AG04449 (cell line): ENCODE data around the gene FRMD3.

ENCODE experiments used
- CTCF ChIA-PET: fragments of 350-600 bp; formaldehyde crosslinking; extraction: SDS; loops from one replicate; lab custom pipeline; 2021; ENCODE audit warnings: antibody characterized with exemption; lab: Yijun Ruan, JAX
- POLR2A ChIA-PET: fragments of 400-600, 350-600 bp; formaldehyde crosslinking; extraction: SDS; loops from one replicate; lab custom pipeline; 2020; ENCODE audit warnings: antibody characterized with exemption, inconsistent platforms; lab: Yijun Ruan, JAX
- DNase-seq: peaks from one replicate; pipeline ENCODE4 v3.0.0-alpha.2; 2010; ENCODE audit warnings: low read depth, low spot score
- H3K4me3 ChIP-seq: 2 replicates; pipeline ENCODE4 v1.5.1; 2011; ENCODE audit warnings: low read depth, mild to moderate bottlenecking, control low read depth, low read length
- TF ChIP-seq, protein P1 (sequence below): IDR thresholded peaks from one replicate; pipeline ENCODE4 v1.5.1; 2011; ENCODE audit warnings: mild to moderate bottlenecking, moderate library complexity, low read length, control low read depth, inconsistent platforms; ENCODE audit not compliant: insufficient read depth; ENCODE audit errors: missing control alignments

FRMD3 gene

DNA sequence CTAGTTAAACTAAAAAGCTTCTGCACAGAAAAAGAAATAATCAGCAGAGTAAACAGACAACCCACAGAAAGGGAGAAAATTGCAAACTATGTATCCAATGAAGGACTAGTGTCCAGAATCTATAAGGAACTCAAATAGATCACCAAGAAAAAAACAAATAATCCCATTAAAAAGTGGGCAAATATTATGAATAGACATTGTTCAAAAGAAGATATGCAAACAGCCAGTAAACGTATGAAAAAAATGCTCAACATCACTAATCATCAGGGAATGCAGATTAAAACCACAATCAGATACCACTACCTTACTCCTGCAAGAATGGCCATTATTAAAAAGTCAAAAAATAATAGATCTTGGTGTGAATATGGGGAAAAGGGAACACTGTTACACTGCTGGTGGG, 119.9 kb downstream of the FRMD3 start:
- CTCF ChIA-PET, result no interaction called here
- no peak for DNase-seq
- POLR2A ChIA-PET, result no interaction called here
- H3K4me3 ChIP-seq, result no peak overlapping the region
- TF ChIP-seq, protein P1, sequence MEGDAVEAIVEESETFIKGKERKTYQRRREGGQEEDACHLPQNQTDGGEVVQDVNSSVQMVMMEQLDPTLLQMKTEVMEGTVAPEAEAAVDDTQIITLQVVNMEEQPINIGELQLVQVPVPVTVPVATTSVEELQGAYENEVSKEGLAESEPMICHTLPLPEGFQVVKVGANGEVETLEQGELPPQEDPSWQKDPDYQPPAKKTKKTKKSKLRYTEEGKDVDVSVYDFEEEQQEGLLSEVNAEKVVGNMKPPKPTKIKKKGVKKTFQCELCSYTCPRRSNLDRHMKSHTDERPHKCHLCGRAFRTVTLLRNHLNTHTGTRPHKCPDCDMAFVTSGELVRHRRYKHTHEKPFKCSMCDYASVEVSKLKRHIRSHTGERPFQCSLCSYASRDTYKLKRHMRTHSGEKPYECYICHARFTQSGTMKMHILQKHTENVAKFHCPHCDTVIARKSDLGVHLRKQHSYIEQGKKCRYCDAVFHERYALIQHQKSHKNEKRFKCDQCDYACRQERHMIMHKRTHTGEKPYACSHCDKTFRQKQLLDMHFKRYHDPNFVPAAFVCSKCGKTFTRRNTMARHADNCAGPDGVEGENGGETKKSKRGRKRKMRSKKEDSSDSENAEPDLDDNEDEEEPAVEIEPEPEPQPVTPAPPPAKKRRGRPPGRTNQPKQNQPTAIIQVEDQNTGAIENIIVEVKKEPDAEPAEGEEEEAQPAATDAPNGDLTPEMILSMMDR, result no peak

DNA sequence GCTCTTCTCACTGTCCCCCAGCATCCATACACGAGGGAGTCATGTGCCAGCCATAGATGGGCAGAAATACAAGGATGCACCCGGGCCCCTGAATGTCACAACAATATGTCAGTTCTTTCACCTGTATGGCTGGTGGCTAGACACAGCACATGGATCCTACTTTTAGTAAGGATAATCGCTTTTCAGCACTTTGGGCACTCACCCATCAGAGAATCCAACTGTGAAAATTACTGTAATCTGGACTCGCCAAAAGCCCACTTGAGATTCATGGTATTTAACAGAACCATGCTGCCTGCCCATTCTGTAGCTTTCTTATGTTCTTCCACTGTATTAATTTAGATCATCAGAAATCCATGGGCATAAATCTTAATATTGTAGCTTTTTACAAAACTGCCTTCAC, 124.8 kb downstream of the FRMD3 start:
- H3K4me3 ChIP-seq, result no peak overlapping the region
- TF ChIP-seq, protein P1, result no peak
- DNase-seq, result no peak
- ChIA-PET POLR2A (no interaction called here), CTCF (interaction anchor here (1.3 kb wide), 2 partner anchors 11 to 79 kb away, joined by 3 to 5 read pairs; no protein-coding TSS in a partner anchor)

DNA sequence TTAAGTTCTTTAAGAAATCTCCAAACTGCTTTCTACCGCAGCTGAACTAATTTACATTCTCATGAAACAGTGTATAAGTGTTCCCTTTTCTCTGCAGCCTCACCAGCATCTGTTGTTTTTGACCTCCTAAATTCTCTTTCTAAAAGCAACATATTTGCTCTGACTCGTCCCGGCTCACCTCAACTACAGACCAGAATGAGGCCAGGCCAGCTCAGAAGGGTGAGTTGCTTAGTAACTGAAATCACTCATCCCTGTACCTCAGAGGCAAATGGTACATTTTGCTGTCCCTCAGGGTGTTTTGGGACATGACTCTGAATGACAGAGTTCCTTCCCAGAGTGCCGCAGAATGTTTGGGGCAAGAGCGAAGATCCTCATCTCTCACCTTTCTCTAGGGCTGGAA, 127.5 kb downstream of the FRMD3 start:
- CTCF ChIA-PET, result no interaction called here
- H3K4me3 ChIP-seq, result no peak overlapping the region

DNA sequence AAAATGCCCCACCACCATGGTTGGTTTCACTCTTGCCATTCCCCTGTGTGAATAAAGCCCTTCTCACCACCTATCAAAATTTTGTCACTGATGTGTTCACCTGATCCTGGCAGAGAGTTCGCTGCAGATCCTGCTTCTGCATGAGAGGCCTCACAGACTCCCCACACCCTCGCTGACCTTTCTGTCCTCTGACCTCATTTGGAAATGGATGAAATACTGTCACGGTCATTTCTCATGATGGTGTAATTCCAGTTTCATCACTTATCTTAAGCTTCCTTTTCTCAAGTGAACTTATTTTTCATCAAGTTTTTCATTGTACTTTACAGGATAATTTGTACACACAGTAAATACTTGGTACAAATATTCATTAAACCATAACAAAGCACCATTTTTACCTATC, 131.3 kb downstream of the FRMD3 start:
- no peak overlapping the region for H3K4me3 ChIP-seq
- ChIA-PET CTCF (no interaction called here), POLR2A (no interaction called here)
- DNase-seq, result no peak
- TF ChIP-seq, protein P1, result no peak

More for the DNA sequence above, 127.5 kb downstream of the FRMD3 start:
- POLR2A ChIA-PET, result no interaction called here
- TF ChIP-seq, protein P1, result no peak
- no peak for DNase-seq

DNA sequence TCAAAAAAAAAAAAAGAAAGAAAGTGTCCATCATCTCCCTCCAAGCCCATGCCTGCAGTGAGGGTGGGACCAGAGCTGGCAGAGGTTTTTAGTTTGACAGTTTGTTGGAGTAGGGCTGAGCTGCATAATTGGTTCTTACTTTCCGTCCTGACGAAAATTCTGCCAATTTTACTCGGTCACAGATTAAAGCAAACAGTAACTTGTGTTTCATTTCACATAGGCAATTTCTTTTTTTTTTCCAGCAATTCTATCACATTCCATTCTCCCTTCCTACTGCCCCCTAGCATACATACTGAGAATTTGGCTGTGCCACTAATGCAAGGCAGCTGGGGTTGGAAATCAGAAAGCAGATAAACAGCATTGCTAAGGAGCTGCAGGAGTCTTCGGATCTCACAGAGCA, 132.4 kb downstream of the FRMD3 start:
- TF ChIP-seq, protein P1, result no peak
- ChIA-PET CTCF (no interaction called here), POLR2A (no interaction called here)
- no peak overlapping the region for H3K4me3 ChIP-seq
- DNase-seq, result no peak

DNA sequence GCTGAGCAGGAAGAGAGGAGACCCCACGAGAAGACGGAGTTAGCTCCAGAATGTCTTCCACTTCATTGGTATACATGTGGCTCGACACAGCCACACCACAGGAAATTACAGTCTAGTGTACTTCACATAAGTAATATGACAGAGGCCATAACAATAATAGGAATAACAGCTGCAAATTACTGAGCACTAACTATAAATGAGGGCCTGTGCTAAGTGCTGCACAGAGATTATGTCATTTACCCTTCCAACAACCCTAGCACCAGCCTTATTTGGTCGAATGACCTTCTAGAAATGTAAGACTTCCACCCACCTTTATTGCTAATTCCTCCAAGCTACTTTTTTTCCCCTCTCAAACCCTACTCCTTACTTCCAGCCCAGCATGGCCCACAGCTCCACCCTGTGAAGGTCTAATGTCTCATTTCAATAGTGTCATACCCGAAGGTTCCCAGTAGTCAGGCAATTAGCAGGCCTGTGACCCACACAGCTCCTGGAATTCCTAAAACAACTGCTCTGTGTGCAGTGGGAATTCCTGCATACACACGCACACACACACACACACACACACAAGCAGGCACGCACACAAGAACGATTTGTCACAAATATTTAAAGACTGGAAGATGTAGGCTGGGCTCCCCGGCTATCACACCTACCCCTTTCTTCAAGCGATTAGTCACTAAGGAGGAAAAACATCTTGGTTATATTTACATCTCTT, 134.5 kb downstream of the FRMD3 start:
- peak; percentile 53 for DNase-seq
- ChIA-PET CTCF (interaction anchor here (0.6 kb wide), 1 partner anchor 15 kb away, joined by 3 read pairs; no protein-coding TSS in a partner anchor), POLR2A (no interaction called here)
- H3K4me3 ChIP-seq, result no peak overlapping the region
- TF ChIP-seq, protein P1, result no peak
